ENCODE measurements around the gene PARVG. TPM values are rescaled to one million over a fixed set of nuclear protein-coding genes. Genes with fewer than 3 reads are reported as not detected.

Gene PARVG
- total and polyA plus RNA-seq, 10 of the 15 experiments (the other 5 are each of a cell fraction or from before 2014, with no cell fraction given) = 6.3 to 123 (median 71.9) TPM

DNA sequence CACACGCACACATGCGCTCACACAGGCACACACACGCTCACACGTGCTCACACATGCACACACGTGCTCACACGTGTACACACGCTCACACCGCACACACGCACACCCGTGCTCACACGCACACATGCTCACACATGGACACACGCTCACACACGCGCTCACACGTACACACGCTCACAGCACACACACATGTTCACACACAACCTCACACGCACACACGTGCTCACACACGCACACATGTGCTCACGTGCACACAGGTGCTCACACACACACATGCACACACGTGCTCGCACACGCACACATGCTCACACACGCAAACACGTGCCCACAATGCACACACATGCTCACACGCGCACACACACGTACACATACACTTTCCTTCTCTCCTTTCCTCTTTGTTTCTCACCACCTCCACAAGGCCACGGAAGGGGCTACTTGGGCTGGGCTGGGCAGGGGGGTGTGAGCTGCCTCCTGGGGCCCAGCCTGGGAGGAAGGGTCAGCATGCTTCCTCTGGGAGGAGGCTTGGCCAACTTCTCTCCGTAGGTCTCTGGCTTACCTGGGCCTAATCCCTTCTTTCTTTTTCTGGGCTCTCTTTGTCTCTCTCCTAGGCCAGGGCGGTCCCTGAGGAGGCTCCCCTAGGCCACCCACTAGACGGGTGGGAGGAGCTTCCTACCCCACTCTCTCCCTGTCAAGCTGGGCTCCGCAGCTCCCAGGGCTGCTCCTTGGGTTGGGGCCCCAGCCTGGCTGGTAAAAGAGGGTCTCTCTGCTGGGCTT lies 34.5 kb upstream of the PARVG start (continued):
- TF ChIP-seq, protein P1, sequence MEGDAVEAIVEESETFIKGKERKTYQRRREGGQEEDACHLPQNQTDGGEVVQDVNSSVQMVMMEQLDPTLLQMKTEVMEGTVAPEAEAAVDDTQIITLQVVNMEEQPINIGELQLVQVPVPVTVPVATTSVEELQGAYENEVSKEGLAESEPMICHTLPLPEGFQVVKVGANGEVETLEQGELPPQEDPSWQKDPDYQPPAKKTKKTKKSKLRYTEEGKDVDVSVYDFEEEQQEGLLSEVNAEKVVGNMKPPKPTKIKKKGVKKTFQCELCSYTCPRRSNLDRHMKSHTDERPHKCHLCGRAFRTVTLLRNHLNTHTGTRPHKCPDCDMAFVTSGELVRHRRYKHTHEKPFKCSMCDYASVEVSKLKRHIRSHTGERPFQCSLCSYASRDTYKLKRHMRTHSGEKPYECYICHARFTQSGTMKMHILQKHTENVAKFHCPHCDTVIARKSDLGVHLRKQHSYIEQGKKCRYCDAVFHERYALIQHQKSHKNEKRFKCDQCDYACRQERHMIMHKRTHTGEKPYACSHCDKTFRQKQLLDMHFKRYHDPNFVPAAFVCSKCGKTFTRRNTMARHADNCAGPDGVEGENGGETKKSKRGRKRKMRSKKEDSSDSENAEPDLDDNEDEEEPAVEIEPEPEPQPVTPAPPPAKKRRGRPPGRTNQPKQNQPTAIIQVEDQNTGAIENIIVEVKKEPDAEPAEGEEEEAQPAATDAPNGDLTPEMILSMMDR (IDR thresholded peaks at IDR 0.05 in 2 of 3, conservative IDR thresholded peaks at IDR 0.05 in 1 of 3; ENCODE audit: control insufficient read depth in 2 of 3, extremely low read depth in 1 of 3, insufficient read depth in 1 of 3, low read depth in 3 of 3, low read length in 3 of 3) = no peak

DNA sequence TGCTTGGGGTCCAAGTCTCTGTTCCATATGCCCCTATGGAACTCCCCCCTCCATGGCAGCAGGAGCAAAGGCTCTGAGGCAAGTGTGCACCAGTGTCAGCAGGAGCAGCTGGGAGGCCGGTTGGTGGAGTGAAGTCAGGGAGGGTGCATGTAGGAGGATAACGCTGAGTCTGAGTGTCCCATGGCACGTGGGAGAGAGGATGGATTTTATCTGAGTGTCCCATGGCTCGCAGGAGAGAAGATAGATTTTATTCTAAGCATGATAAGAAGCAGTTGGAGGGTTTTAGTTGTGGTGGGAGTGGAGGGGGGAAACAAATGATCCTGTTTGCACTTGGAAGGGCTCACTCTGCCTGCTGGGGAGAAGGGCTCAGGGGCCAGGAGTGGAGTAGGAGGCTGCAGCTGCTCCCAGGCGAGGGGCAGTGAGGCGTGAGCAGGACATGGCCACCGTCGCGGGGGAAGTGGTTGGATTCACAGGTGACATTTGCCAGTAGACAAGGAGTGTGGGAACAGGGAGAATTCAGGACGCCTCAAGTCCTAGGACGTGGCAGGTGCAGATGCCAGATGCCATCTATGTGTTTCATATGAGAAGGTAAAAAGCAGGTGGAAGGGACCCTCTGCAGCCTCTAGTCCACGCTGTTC lies 33.6 kb upstream of the PARVG start:
- DNase-seq (ENCODE audit: low read depth, low spot score) (no peak), ATAC-seq (no peak), FAIRE-seq (no peak)
- in situ Hi-C loops (cut with MboI) = no loop called here
- TF ChIP-seq, protein P2, sequence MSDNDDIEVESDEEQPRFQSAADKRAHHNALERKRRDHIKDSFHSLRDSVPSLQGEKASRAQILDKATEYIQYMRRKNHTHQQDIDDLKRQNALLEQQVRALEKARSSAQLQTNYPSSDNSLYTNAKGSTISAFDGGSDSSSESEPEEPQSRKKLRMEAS (IDR thresholded peaks at IDR 0.05; ENCODE audit: low read depth, low read length) = no peak
- TF ChIP-seq, protein P3, sequence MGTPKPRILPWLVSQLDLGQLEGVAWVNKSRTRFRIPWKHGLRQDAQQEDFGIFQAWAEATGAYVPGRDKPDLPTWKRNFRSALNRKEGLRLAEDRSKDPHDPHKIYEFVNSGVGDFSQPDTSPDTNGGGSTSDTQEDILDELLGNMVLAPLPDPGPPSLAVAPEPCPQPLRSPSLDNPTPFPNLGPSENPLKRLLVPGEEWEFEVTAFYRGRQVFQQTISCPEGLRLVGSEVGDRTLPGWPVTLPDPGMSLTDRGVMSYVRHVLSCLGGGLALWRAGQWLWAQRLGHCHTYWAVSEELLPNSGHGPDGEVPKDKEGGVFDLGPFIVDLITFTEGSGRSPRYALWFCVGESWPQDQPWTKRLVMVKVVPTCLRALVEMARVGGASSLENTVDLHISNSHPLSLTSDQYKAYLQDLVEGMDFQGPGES (IDR thresholded peaks at IDR 0.05) = no peak
- no peak overlapping the region for H2AFZ ChIP-seq (ENCODE audit: control insufficient read depth, low read depth, low read length)
- POLR2A ChIA-PET = no interaction called here
- no peaks in the 10 kb centered on the region for H3K79me2 ChIP-seq (ENCODE audit: control insufficient read depth, insufficient read depth, low read length)
- H3K27me3 ChIP-seq (replicated peaks in 1 of 2; ENCODE audit: control insufficient read depth in 2 of 2, insufficient read depth in 2 of 2, low read length in 1 of 2) = no peaks in the 10 kb centered on the region
- WGBS (ENCODE audit: insufficient coverage, insufficient replicate concordance, low lambda C conversion rate, missing lambda C conversion rate) = 83% methylated on average over 12 of the region's 12 CpGs
- no peaks in the 10 kb centered on the region for H4K20me1 ChIP-seq (ENCODE audit: control insufficient read depth, insufficient read depth)
- SMC1A ChIA-PET (ENCODE audit: uncharacterized antibody, unreplicated experiment) = no interaction called here
- RAD21 ChIA-PET (ENCODE audit: unreplicated experiment) = no interaction called here
- no peak overlapping the region for H3K27ac ChIP-seq (ENCODE audit: control insufficient read depth, insufficient read depth)
- CTCF ChIA-PET = no interaction called here
- no peaks in the 10 kb centered on the region for H3K9me3 ChIP-seq (replicated peaks; ENCODE audit: control insufficient read depth, insufficient read depth, low read length)
- intact Hi-C loops (cut with micrococcal nuclease; ENCODE audit: unreplicated experiment) = no loop called here
- no peak overlapping the region for H3K4me3 ChIP-seq
- no peaks in the 10 kb centered on the region for H3K4me1 ChIP-seq (ENCODE audit: control insufficient read depth, insufficient read depth, low read length)
- no TSS peak for BruUV-seq (replicated peaks)
- H3K36me3 ChIP-seq (ENCODE audit: control insufficient read depth in 2 of 2, insufficient read depth in 2 of 2, low read length in 1 of 2) = peaks cover 3 to 5% of the 10 kb centered on the region in 2 experiments; a peak in 3 of 4 replicates
- no peak overlapping the region for H3K4me2 ChIP-seq (ENCODE audit: control insufficient read depth, insufficient read depth)
- H3K9ac ChIP-seq (ENCODE audit: control insufficient read depth, insufficient read depth, low read length) = no peak overlapping the region

Measured in GM12878 (cell line).